HepG2 (cell line): ENCODE results near the gene MIF4GD. TPM values are rescaled to one million over a fixed set of nuclear protein-coding genes. Genes with fewer than 3 reads are reported as not detected.
A peak's percentile ranks its signal among the peaks of the same experiment; 100 is the strongest.

Experiments
- ATAC-seq: fragments of 200-7000 bp; cut with Tn5 transposase; 3 replicates; pipeline ENCODE4 v1.9.1; 2020; ENCODE audit warnings: mild to moderate bottlenecking, moderate library complexity
- Bru-seq: library from RNA; stranded (reverse); fragments of 400-500 nt; gene quantifications from one replicate; lab custom pipeline; 2021; lab: Mats Ljungman, UMichigan
- BruChase-seq, 2 experiments: library from RNA; stranded (reverse); fragments of 400-500 nt; gene quantifications; one replicate each; lab custom pipeline; 2021; lab: Mats Ljungman, UMichigan
- BruUV-seq: library from RNA; stranded (reverse); fragments of 400-500 nt; replicated peaks from 2 replicates; lab custom pipeline; 2021; lab: Mats Ljungman, UMichigan
- CTCF ChIA-PET: fragments of 300-600 bp; formaldehyde crosslinking; extraction: SDS; loops from one replicate; lab custom pipeline; 2021; ENCODE audit warnings: low total read pairs, inconsistent platforms, low intra/inter-chr PET ratio; lab: Yijun Ruan, JAX
- POLR2A ChIA-PET: fragments of 350-600 bp; sonication (Branson Sonifier 250); formaldehyde crosslinking; loops from one replicate; lab custom pipeline; 2020; ENCODE audit warnings: antibody characterized with exemption, inconsistent platforms; lab: Yijun Ruan, JAX
- DNase-seq: peaks from one replicate; pipeline ENCODE4 v3.0.0-alpha.2; 2015; ENCODE audit warnings: low spot score
- FAIRE-seq: peaks from 3 replicates; lab custom pipeline; 2011; peaks lifted over from hg19 to GRCh38; lab: Jason Lieb, UNC
- H2AFZ ChIP-seq: one replicate; pipeline ENCODE4 v1.6.1; 2011; ENCODE audit warnings: low read length, inconsistent platforms
- H3K27ac ChIP-seq: fragments of 300-600 bp; 3 replicates; pipeline ENCODE4 v1.8.0; 2011; ENCODE audit warnings: mixed run types, mild to moderate bottlenecking, mixed read lengths, low read length, inconsistent platforms; ENCODE audit not compliant: insufficient read depth; ENCODE audit errors: extremely low read length
- H3K27me3 ChIP-seq, 2 experiments: fragments of 200-600 bp in 1 of 2; 2 replicates in 1 of 2; 3 replicates in 1 of 2; pipeline versions ENCODE4 v1.6.0 to v1.8.0; 2011; ENCODE audit warnings: low read length in 2 of 2, mild to moderate bottlenecking in 2 of 2, moderate library complexity in 2 of 2, inconsistent platforms in 1 of 2; ENCODE audit not compliant: insufficient read depth in 2 of 2, control insufficient read depth in 1 of 2
- H3K36me3 ChIP-seq, 2 experiments: fragments of 200-600 bp in 1 of 2; replicated peaks in 1 of 2; 2 replicates in 1 of 2; 3 replicates in 1 of 2; pipeline versions ENCODE4 v1.5.1 to v1.8.0; 2011; ENCODE audit warnings: low read length in 2 of 2, inconsistent platforms in 1 of 2; ENCODE audit not compliant: insufficient read depth in 2 of 2, control insufficient read depth in 1 of 2
- H3K4me1 ChIP-seq: 2 replicates; pipeline ENCODE4 v1.5.1; 2012; ENCODE audit warnings: low read length, inconsistent platforms; ENCODE audit not compliant: insufficient read depth
- H3K4me2 ChIP-seq: 2 replicates; pipeline ENCODE4 v1.6.0; 2011; ENCODE audit warnings: low read depth, low read length, inconsistent platforms
- H3K4me3 ChIP-seq, 3 experiments: fragments of 200-600 bp in 1 of 3; sonication (generic), shearing (Covaris generic) in 1 of 3; replicated peaks in 1 of 3; 2 replicates each; pipeline ENCODE4 v1.5.1; 2011 to 2016; ENCODE audit warnings: low read length in 3 of 3, inconsistent platforms in 2 of 3, low read depth in 2 of 3, mild to moderate bottlenecking in 2 of 3, control low read depth in 1 of 3, mixed read lengths in 1 of 3; ENCODE audit not compliant: insufficient read depth in 1 of 3
- H3K79me2 ChIP-seq: one replicate; pipeline ENCODE4 v1.6.1; 2011; ENCODE audit warnings: low read length, inconsistent platforms; ENCODE audit not compliant: insufficient read depth
- H3K9ac ChIP-seq: 2 replicates; pipeline ENCODE4 v1.6.0; 2011; ENCODE audit warnings: mild to moderate bottlenecking, low read depth, low read length, inconsistent platforms; ENCODE audit not compliant: insufficient read depth
- H3K9me3 ChIP-seq: 2 replicates; pipeline ENCODE4 v1.5.1; 2012; ENCODE audit warnings: mild to moderate bottlenecking, low read length
- H4K20me1 ChIP-seq: 2 replicates; pipeline ENCODE4 v1.6.0; 2011; ENCODE audit warnings: inconsistent platforms, mild to moderate bottlenecking, low read length, moderate library complexity; ENCODE audit not compliant: insufficient read depth
- ARNT2 ChIP-seq: sonication (generic); formaldehyde crosslinking; IDR thresholded peaks from 2 replicates; pipeline ENCODE4 v1.8.0; 2022; ENCODE audit warnings: mild to moderate bottlenecking, low read depth, missing genetic modification reagents, moderate library complexity
- ASH2L ChIP-seq: fragments of 300-600, 200-600 bp; sonication (generic); IDR thresholded peaks from 2 replicates; pipeline ENCODE4 v1.7.0; 2017; ENCODE audit warnings: low read depth, mild to moderate bottlenecking, moderate library complexity, mixed read lengths, low read length; ENCODE audit not compliant: insufficient read length
- CC2D1A ChIP-seq: sonication (generic); formaldehyde crosslinking; IDR thresholded peaks from 2 replicates; pipeline ENCODE4 v1.8.1; 2023; ENCODE audit warnings: mild to moderate bottlenecking, missing genetic modification reagents
- DMAP1 ChIP-seq: IDR thresholded peaks from 2 replicates; pipeline ENCODE4 v1.6.1; 2016
- MAFF ChIP-seq: IDR thresholded peaks from 2 replicates; pipeline ENCODE4 v1.6.1; 2011; ENCODE audit warnings: low read depth, low read length, improper control_type of control experiment
- PCBP1 ChIP-seq: fragments of 200-400 bp; formaldehyde crosslinking; IDR thresholded peaks from 2 replicates; pipeline ENCODE4 v1.6.1; 2017; ENCODE audit warnings: mild to moderate bottlenecking, low read depth, low read length, borderline replicate concordance
- RBFOX2 ChIP-seq: fragments of 200-400 bp; formaldehyde crosslinking; IDR thresholded peaks from 2 replicates; pipeline ENCODE4 v1.6.1; 2017; ENCODE audit warnings: low read depth, mild to moderate bottlenecking, low read length
- SRF ChIP-seq: IDR thresholded peaks from 2 replicates; pipeline ENCODE4 v1.6.1; 2011; ENCODE audit warnings: mild to moderate bottlenecking, low read depth, low read length, moderate library complexity
- TCF12 ChIP-seq, 2 experiments: fragments of 450-650 bp in 1 of 2; sonication (generic) in 1 of 2; formaldehyde crosslinking in 1 of 2; IDR thresholded peaks; 2 replicates each; pipeline versions ENCODE4 v1.6.1 to v1.8.0; 2017 to 2022; ENCODE audit warnings: antibody characterized with exemption in 1 of 2, mild to moderate bottlenecking in 1 of 2, missing genetic modification reagents in 1 of 2, moderate library complexity in 1 of 2
- THYN1 ChIP-seq: sonication (generic); formaldehyde crosslinking; IDR thresholded peaks from 2 replicates; pipeline ENCODE4 v1.8.1; 2023; ENCODE audit warnings: low read depth, mild to moderate bottlenecking, moderate library complexity, missing genetic modification reagents, borderline replicate concordance
- ZMYM2 ChIP-seq: sonication (generic); formaldehyde crosslinking; IDR thresholded peaks from 2 replicates; pipeline ENCODE4 v1.8.0; 2022; ENCODE audit warnings: mild to moderate bottlenecking, missing genetic modification reagents
- ZNF234 ChIP-seq: sonication (generic); formaldehyde crosslinking; conservative IDR thresholded peaks from 2 replicates; pipeline ENCODE4 v1.5.1; 2020; ENCODE audit warnings: mild to moderate bottlenecking, missing genetic modification reagents
- ZNF558 ChIP-seq: sonication (generic); formaldehyde crosslinking; IDR thresholded peaks from 2 replicates; pipeline ENCODE4 v1.9.0; 2022; ENCODE audit warnings: mild to moderate bottlenecking, missing genetic modification reagents, borderline replicate concordance
- ZSCAN12 ChIP-seq: sonication (generic); formaldehyde crosslinking; IDR thresholded peaks from 2 replicates; pipeline ENCODE4 v1.9.0; 2021; ENCODE audit warnings: mild to moderate bottlenecking, missing genetic modification reagents
- WGBS: methylation state at CpG from one replicate; pipeline ENCODE4 v1.1.6; 2017; ENCODE audit warnings: low lambda C conversion rate; 5-methylcytosine and 5-hydroxymethylcytosine counted together
- in situ Hi-C: cut with HindIII; loops from 2 replicates; pipeline ENCODE4 v1.10.0; 2017; ENCODE audit warnings: low pct_unique_long_range_greater_than_20kb; ENCODE audit not compliant: extremely low pct_ligation_motif_present
- intact Hi-C: fragments of 100-400 bp; cut with micrococcal nuclease; formaldehyde crosslinking; loops from one replicate; pipeline ENCODE4 v1.10.0; 2022; ENCODE audit not compliant: unreplicated experiment
- long read RNA-seq, 2 experiments: library from RNA in 1 of 2; library from polyadenylated mRNA in 1 of 2; stranded (forward) in 1 of 2; unstranded in 1 of 2; transcript quantifications; one replicate each; pipeline ENCODE4 v2.0.0, GENCODE V29; 2019 to 2022
- polyA minus RNA-seq, 3 experiments: library from RNA; depleted of rRNA, polyadenylated mRNA; stranded (reverse); fragments of >200 nt; gene quantifications; 2 replicates each; pipeline ENCODE4 v1.2.3, GENCODE V29; 2011; ENCODE audit warnings: low replicate concordance in 1 of 3
- polyA plus RNA-seq, 8 experiments: library from polyadenylated mRNA; depleted of rRNA in 3 of 8; stranded (reverse) in 7 of 8; unstranded in 1 of 8; fragments of >200 nt; fragmentation: Illumina TruSeq in 4 of 8; extraction: Trizol in 4 of 8; gene quantifications; 2 replicates each; pipeline versions ENCODE4 v1.2.1 to v1.2.3, GENCODE V29; 2011 to 2016; ENCODE audit warnings: low read depth in 4 of 8, missing spikeins in 1 of 8, mixed read lengths in 1 of 8; ENCODE audit not compliant: insufficient read depth in 1 of 8
- total RNA-seq, 5 experiments: library from RNA; depleted of rRNA; stranded (reverse); fragments of >200 nt; fragmentation: Illumina TruSeq; extraction: Trizol; gene quantifications; 2 replicates each; pipeline ENCODE4 v1.2.3, GENCODE V29; 2016; ENCODE audit warnings: low read depth in 1 of 5
- TF ChIP-seq, protein P1 (sequence below): sonication (generic); formaldehyde crosslinking; IDR thresholded peaks from 2 replicates; pipeline ENCODE4 v1.8.0; 2023; ENCODE audit warnings: mild to moderate bottlenecking, missing genetic modification reagents
- TF ChIP-seq, protein P2 (sequence below): sonication (generic); formaldehyde crosslinking; IDR thresholded peaks from 2 replicates; pipeline ENCODE4 v1.4.0; 2020; ENCODE audit warnings: mild to moderate bottlenecking, missing genetic modification reagents

The MIF4GD gene, protein sequence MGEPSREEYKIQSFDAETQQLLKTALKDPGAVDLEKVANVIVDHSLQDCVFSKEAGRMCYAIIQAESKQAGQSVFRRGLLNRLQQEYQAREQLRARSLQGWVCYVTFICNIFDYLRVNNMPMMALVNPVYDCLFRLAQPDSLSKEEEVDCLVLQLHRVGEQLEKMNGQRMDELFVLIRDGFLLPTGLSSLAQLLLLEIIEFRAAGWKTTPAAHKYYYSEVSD
- total RNA-seq (2016; rRNA removed; fragmentation: Illumina TruSeq; extraction: Trizol) (12.4 and 14.0 TPM in 2 replicates), polyA plus RNA-seq (2011; rRNA removed) (28.0 and 28.5 TPM in 2 replicates), polyA minus RNA-seq (2011; rRNA and poly(A)+ RNA removed; ENCODE audit: low replicate concordance) (36.9 and 56.1 TPM in 2 replicates), Bru-seq, nascent RNA (percentile 49 among the genes with signal in this experiment), BruChase-seq, experiment 1, labeled RNA remaining after a 6-hour chase (percentile 61 among the genes with signal in this experiment), BruChase-seq, experiment 2, labeled RNA remaining after a 2-hour chase (percentile 48 among the genes with signal in this experiment)
- total RNA-seq (2016; cell fraction: cytosol; rRNA removed; fragmentation: Illumina TruSeq; extraction: Trizol; ENCODE audit: low read depth), result 14.9 and 19.4 TPM in 2 replicates
- total RNA-seq (2016; cell fraction: insoluble cytoplasmic fraction; rRNA removed; fragmentation: Illumina TruSeq; extraction: Trizol), result 12.4 and 12.8 TPM in 2 replicates
- total RNA-seq (2016; cell fraction: membrane; rRNA removed; fragmentation: Illumina TruSeq; extraction: Trizol), result 20.2 and 27.4 TPM in 2 replicates
- total RNA-seq (2016; cell fraction: nucleus; rRNA removed; fragmentation: Illumina TruSeq; extraction: Trizol), result 7.5 and 8.5 TPM in 2 replicates
- polyA plus RNA-seq (2011; cell fraction: cytosol; rRNA removed), result 30.7 and 36.9 TPM in 2 replicates
- 22.5 and 28.6 TPM in 2 replicates for polyA plus RNA-seq (2011; cell fraction: nucleus; rRNA removed)
- polyA plus RNA-seq (2012), result 16.1 and 23.1 TPM in 2 replicates
- polyA plus RNA-seq (2016; cell fraction: cytosol; fragmentation: Illumina TruSeq; extraction: Trizol; ENCODE audit: low read depth), result 24.3 and 26.9 TPM in 2 replicates
- 14.3 and 16.3 TPM in 2 replicates for polyA plus RNA-seq (2016; cell fraction: insoluble cytoplasmic fraction; fragmentation: Illumina TruSeq; extraction: Trizol; ENCODE audit: low read depth)
- 22.6 and 27.4 TPM in 2 replicates for polyA plus RNA-seq (2016; cell fraction: membrane; fragmentation: Illumina TruSeq; extraction: Trizol; ENCODE audit: low read depth)
- 16.3 and 18.0 TPM in 2 replicates for polyA plus RNA-seq (2016; cell fraction: nucleus; fragmentation: Illumina TruSeq; extraction: Trizol; ENCODE audit: insufficient read depth, low read depth)
- polyA minus RNA-seq (2011; cell fraction: cytosol; rRNA and poly(A)+ RNA removed), result 8.3 and 10.2 TPM in 2 replicates
- 6.3 and 6.7 TPM in 2 replicates for polyA minus RNA-seq (2011; cell fraction: nucleus; rRNA and poly(A)+ RNA removed)
- long read RNA-seq, experiment 1, transcript MIF4GD-202 (6 exons, 1,306 nt), result major isoform, 16 of 24 reads
- long read RNA-seq, experiment 1, partial matches to known transcripts, result 3 of 24 reads
- long read RNA-seq, experiment 1, other reads (novel, unspliced or antisense), result 3 of 24 reads
- long read RNA-seq, experiment 2, transcript MIF4GD-214 (5 exons, 1,230 nt), result minor isoform, 16 of 64 reads
- long read RNA-seq, experiment 2, transcript MIF4GD-202 (6 exons, 1,306 nt), result major isoform, 20 of 64 reads
- long read RNA-seq, experiment 2, partial matches to known transcripts, result 13 of 64 reads
- long read RNA-seq, experiment 2, other reads (novel, unspliced or antisense), result 7 of 64 reads

DNA sequence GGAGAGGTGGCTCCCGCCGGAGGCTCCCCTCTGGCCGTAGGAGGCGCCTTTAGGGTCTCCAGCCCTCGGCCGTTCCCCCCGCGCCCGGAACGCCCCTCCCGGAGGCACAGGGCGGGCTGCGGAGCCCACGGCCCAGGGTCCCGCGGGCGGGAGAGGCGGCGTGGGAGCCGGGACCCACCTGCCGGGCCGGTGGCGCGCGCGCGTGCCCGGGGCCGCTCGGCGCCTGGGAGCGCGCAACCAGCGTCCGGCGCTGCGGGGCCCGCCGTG is at the start of gene MIF4GD:
Gene MIF4GD, minus strand, starts transcription at position 266 of the 267 bp plus-strand sequence. CDS start 1,036 bp downstream, outside the sequence.
- CTCF ChIA-PET, result interaction anchor here (1.1 to 1.2 kb wide), 2 partner anchors 18 to 52 kb away, joined by 3 to 4 read pairs; partner anchors contain the start of gene SLC25A19
- Histone ChIP-seq H3K4me2 (peak within 1 kb of the TSS; percentile 94), H3K9ac (peak within 1 kb of the TSS; percentile 96), H3K9me3 (no peaks in the 10 kb centered on the region), H3K27me3 (no peaks in the 10 kb centered on the region), H3K4me3 (peak within 1 kb of the TSS; percentile 91 to 98 (median 94)), H3K4me1 (peaks cover 43% of the 10 kb centered on the region), H2AFZ (no peak within 1 kb of the TSS), H3K36me3 (peaks cover 8 to 31% of the 10 kb centered on the region in 2 experiments; a peak in 4 of 5 replicates), H3K27ac (peak within 1 kb of the TSS; percentile 77), H3K79me2 (peaks cover 6% of the 10 kb centered on the region), H4K20me1 (no peaks in the 10 kb centered on the region)
- in situ Hi-C loops, result no loop called here
- POLR2A ChIA-PET, result interaction anchor here (0.6 to 6.6 kb wide), 24 partner anchors 10 to 240 kb away, joined by 3 to 93 read pairs (median 6); partner anchors contain the start of genes GGA3, GRB2, MRPS7 and NT5C
- WGBS, result 0% methylated on average over 18 of the region's 39 CpGs
- DNase-seq (no peak), FAIRE-seq (no peak), ATAC-seq (no peak)
- no TSS peak for BruUV-seq
- intact Hi-C loops, result loop anchor here (1.0 to 2.0 kb wide), 4 partner anchors 18 to 142 kb away; partner anchors contain the start of genes GRB2 and SLC25A19
- TF ChIP-seq PCBP1, result no peak
- 0 out of 2 replicates have a peak, but pooled peaks have one; percentile 70 for TF ChIP-seq ZNF558 (CRISPR knock-in tag)
- TF ChIP-seq ZNF234 (CRISPR knock-in tag), result 0 out of 2 replicates have a peak, but pooled peaks have one; percentile 23
- peak; percentile 4 for TF ChIP-seq ASH2L
- TF ChIP-seq SRF, result 0 out of 2 replicates have a peak, but pooled peaks have one; percentile 36
- 0 out of 2 replicates have a peak, but pooled peaks have one; percentile 34 for TF ChIP-seq ZMYM2 (CRISPR knock-in tag)
- TF ChIP-seq, protein P1, sequence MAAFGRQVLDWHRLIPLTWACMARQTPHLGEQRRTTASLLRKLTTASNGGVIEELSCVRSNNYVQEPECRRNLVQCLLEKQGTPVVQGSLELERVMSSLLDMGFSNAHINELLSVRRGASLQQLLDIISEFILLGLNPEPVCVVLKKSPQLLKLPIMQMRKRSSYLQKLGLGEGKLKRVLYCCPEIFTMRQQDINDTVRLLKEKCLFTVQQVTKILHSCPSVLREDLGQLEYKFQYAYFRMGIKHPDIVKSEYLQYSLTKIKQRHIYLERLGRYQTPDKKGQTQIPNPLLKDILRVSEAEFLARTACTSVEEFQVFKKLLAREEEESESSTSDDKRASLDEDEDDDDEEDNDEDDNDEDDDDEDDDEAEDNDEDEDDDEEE (CRISPR knock-in tag), result peak; percentile 35; the same call in 1 of the 2 replicates
- no peak for TF ChIP-seq MAFF
- no peak for TF ChIP-seq ARNT2 (CRISPR knock-in tag)
- no peak for TF ChIP-seq DMAP1 (CRISPR knock-in tag)
- TF ChIP-seq, protein P2, sequence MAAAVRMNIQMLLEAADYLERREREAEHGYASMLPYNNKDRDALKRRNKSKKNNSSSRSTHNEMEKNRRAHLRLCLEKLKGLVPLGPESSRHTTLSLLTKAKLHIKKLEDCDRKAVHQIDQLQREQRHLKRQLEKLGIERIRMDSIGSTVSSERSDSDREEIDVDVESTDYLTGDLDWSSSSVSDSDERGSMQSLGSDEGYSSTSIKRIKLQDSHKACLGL (CRISPR knock-in tag), result 0 out of 2 replicates have a peak, but pooled peaks have one; percentile 28
- TF ChIP-seq TCF12 (IDR thresholded peaks at IDR 0.05), result no peak
- TF ChIP-seq TCF12 (CRISPR knock-in tag; IDR thresholded peaks at IDR 0.05), result peak; percentile 19; the same call in 1 of the 2 replicates
- no peak for TF ChIP-seq THYN1
- TF ChIP-seq ZSCAN12 (CRISPR knock-in tag), result 0 out of 2 replicates have a peak, but pooled peaks have one; percentile 12
- no peak for TF ChIP-seq CC2D1A (CRISPR knock-in tag)
- peak; percentile 67; the same call in 1 of the 2 replicates for TF ChIP-seq RBFOX2
